BJ (cell line): Measurements from ENCODE around the gene ASGR1. TPM values are rescaled to one million over a fixed set of nuclear protein-coding genes. Genes with fewer than 3 reads are reported as not detected.
"Not testable (repeated sequence)": the region's sequence is repeated elsewhere in the genome, so short reads cannot be mapped to it uniquely, and the experiment has no call there.

ENCODE experiments used
- CTCF ChIA-PET: fragments of 350-600 bp; formaldehyde crosslinking; extraction: SDS; loops from one replicate; lab custom pipeline; 2021; ENCODE audit warnings: antibody characterized with exemption, inconsistent platforms; lab: Yijun Ruan, JAX
- POLR2A ChIA-PET: fragments of 300-600 bp; sonication (Branson Sonifier 250); formaldehyde crosslinking; extraction: SDS; loops from one replicate; lab custom pipeline; 2021; ENCODE audit warnings: antibody characterized with exemption; lab: Charles Lee
- DNase-seq: peaks from one replicate; pipeline ENCODE4 v3.0.0-alpha.2; 2011; ENCODE audit warnings: low read depth
- H3K27me3 ChIP-seq: 2 replicates; pipeline ENCODE4 v1.6.0; 2011; ENCODE audit warnings: low read length; ENCODE audit not compliant: control insufficient read depth, insufficient read depth
- H3K36me3 ChIP-seq: 2 replicates; pipeline ENCODE4 v1.5.1; 2011; ENCODE audit warnings: low read length; ENCODE audit not compliant: control insufficient read depth, insufficient read depth
- H3K4me3 ChIP-seq: 2 replicates; pipeline ENCODE4 v1.5.1; 2011; ENCODE audit warnings: low read depth, mild to moderate bottlenecking, control low read depth, low read length
- polyA plus RNA-seq: library from polyadenylated mRNA; depleted of rRNA; stranded (reverse); fragments of >200 nt; gene quantifications from 2 replicates; pipeline ENCODE4 v1.2.3, GENCODE V29; 2011
- TF ChIP-seq, protein P1 (sequence below): IDR thresholded peaks from 2 replicates; pipeline ENCODE4 v1.5.1; 2011; ENCODE audit warnings: low read depth, mild to moderate bottlenecking, control low read depth, inconsistent platforms, low read length, moderate library complexity; ENCODE audit not compliant: insufficient read depth

The ASGR1 gene
- polyA plus RNA-seq, 1 experiment, result 0.56 TPM

DNA sequence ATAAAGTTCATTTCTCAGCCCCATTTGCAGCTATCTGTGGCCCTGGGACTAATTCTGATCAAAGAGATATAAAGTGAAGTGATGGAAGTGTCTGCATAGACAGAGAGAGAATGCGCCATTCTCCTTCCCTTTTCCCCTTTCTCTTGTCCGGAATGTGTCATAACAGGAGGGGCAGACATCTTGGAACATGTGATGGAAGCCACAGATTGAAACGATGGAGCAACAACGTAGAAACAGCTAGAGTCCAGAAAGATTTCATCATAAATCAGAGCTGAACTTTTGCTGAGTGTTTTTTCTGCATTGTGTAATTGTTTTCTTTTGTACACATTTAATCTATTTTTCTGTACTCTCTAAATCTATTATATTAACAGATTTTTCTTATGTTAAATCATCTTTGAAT is 11.3 kb downstream of the ASGR1 start:
- ChIA-PET POLR2A (no interaction called here), CTCF (interaction anchor here (1.2 to 2.1 kb wide), 2 partner anchors 10 to 118 kb away, joined by 3 to 11 read pairs; no protein-coding TSS in a partner anchor)
- H3K27me3 ChIP-seq, result no peaks in the 10 kb centered on the region
- TF ChIP-seq, protein P1, sequence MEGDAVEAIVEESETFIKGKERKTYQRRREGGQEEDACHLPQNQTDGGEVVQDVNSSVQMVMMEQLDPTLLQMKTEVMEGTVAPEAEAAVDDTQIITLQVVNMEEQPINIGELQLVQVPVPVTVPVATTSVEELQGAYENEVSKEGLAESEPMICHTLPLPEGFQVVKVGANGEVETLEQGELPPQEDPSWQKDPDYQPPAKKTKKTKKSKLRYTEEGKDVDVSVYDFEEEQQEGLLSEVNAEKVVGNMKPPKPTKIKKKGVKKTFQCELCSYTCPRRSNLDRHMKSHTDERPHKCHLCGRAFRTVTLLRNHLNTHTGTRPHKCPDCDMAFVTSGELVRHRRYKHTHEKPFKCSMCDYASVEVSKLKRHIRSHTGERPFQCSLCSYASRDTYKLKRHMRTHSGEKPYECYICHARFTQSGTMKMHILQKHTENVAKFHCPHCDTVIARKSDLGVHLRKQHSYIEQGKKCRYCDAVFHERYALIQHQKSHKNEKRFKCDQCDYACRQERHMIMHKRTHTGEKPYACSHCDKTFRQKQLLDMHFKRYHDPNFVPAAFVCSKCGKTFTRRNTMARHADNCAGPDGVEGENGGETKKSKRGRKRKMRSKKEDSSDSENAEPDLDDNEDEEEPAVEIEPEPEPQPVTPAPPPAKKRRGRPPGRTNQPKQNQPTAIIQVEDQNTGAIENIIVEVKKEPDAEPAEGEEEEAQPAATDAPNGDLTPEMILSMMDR, result no peak
- H3K4me3 ChIP-seq, result no peak overlapping the region
- no peaks in the 10 kb centered on the region for H3K36me3 ChIP-seq
- DNase-seq, result no peak

DNA sequence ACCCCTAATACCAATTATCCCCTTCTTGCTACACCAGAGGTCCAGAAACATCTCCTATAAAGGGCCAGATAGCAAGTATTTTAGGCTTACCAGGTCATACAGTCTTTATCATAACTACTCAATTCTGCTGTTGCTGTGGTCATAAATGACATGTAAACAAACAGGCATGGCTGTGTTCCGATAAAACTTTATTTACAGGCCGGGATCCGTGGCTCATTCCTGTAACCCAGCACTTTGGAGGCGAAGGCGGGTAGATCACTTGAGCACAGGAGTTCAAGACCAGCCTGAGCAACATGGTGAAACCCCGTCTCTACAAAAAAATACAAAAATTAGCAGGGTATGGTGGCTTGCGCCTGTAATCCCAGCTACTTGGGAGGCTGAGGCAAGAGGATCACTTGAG is 12.3 kb downstream of the ASGR1 start:
- POLR2A ChIA-PET, result no interaction called here
- Histone ChIP-seq H3K36me3 (no peaks in the 10 kb centered on the region), H3K27me3 (no peaks in the 10 kb centered on the region), H3K4me3 (no peak overlapping the region)
- CTCF ChIA-PET, result interaction anchor here (2.1 kb wide), 1 partner anchor 11 kb away, joined by 11 read pairs; no protein-coding TSS in a partner anchor
- TF ChIP-seq, protein P1, result no peak
- no peak for DNase-seq

DNA sequence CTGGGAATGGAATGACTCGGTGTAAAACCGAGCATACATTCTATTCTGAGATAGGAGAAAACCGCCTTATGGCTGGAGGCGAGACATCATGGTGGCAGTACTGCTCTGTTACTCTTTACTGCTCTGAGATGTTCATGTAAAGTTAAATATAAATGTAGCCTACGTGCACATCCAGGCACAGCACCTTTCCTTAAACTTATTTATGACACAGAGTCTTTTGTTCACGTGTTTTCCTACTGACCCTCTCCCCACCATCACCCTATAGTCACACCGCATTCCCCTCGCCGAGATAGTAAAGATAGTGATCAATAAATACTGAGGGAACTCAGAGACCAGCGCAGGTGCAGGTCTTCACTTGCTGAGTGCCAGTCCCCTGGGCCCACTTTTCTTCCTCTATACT is 19.6 kb downstream of the ASGR1 start:
- CTCF ChIA-PET, POLR2A ChIA-PET, DNase-seq, H3K27me3 ChIP-seq, H3K36me3 ChIP-seq, H3K4me3 ChIP-seq: not testable (repeated sequence)

DNA sequence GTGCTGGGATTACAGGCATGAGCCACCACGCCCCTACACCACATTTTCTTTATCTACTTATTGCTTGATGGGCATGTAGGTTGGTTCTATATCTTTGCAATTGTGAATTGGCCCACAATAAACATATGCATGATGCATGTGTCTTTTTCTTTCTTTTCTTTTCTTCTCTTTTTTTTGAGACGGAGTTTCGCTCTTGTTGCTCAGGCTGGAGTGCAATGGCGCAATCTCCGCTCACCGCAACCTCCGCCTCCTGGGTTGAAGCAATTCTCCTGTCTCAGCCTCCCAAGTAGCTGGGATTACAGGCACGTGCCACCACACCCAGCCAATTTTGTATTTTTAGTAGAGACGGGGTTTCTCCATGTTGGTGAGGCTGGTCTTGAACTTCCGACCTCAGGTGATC is 20.7 kb downstream of the ASGR1 start:
- H3K36me3 ChIP-seq, H3K4me3 ChIP-seq, POLR2A ChIA-PET, H3K27me3 ChIP-seq, DNase-seq: not testable (repeated sequence)
- CTCF ChIA-PET, result interaction anchor here (1.5 to 2.2 kb wide), 2 partner anchors 11 to 23 kb away, joined by 3 to 4 read pairs; no protein-coding TSS in a partner anchor

DNA sequence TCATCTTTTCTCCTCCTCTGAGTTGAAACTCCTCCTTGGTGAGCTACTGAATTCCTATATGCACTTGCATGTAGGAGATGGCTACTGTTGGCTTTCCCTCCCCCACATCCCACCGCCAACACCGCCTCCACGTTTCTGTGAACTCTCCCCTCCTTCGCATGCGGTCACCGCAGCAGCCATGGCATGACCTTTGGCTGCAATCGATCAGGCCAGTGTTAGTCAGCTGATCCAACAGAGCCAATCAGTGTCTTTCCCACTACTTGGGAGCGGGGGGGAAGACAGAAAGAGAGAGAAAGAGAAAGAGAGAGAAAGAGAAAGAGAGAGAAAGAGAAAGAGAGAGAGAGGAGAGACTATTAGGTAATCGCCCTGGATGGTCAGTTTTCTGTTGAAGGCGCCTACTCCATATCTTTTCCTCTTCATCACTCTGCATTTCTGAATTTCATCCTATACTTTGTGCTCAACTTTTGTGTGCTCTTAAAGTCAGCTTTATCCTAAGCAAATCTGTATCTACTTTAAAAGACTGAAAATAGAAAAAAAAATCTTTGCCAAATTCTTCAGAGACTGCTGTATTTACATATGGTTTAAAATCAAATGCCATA is 22.7 kb downstream of the ASGR1 start:
- no peaks in the 10 kb centered on the region for H3K36me3 ChIP-seq
- TF ChIP-seq, protein P1, result no peak
- H3K27me3 ChIP-seq, result peaks cover 3% of the 10 kb centered on the region
- DNase-seq, result no peak
- H3K4me3 ChIP-seq, result no peak overlapping the region
- POLR2A ChIA-PET, result no interaction called here
- CTCF ChIA-PET, result interaction anchor here (2.4 kb wide), 1 partner anchor 19 kb away, joined by 9 read pairs; no protein-coding TSS in a partner anchor

DNA sequence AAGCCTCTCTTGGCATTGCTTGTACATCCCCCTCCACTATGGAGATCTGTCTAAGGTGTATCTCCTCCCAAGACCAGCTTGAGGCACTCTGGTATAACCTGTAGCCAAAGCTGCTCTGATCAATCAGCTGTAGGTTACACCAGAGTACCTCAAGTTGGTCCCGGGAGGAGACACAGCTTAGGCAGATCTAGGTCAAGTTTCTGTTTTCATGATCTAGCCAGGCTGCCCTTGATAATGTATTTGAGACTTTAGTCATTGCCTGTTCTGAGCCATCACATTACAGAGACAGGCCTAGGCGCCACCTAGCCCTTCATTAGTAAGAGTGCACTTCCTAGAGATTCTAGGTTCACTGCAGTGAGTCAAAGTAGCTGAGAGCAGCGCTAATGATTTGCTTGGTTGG is 31.4 kb downstream of the ASGR1 start:
- H3K27me3 ChIP-seq, result no peaks in the 10 kb centered on the region; the same call in 1 of the 2 replicates
- H3K4me3 ChIP-seq, result no peak overlapping the region
- CTCF ChIA-PET, result interaction anchor here (1.1 to 2.1 kb wide), 3 partner anchors 11 to 102 kb away, joined by 4 to 5 read pairs (median 4); no protein-coding TSS in a partner anchor

More for the DNA sequence above, 31.4 kb downstream of the ASGR1 start:
- POLR2A ChIA-PET, result no interaction called here
- H3K36me3 ChIP-seq, result no peaks in the 10 kb centered on the region
- DNase-seq, result no peak
- TF ChIP-seq, protein P1, result no peak
